Ishikawa (cell line): ENCODE results near the gene BEND7.

Source experiments
- CEBPB ChIP-seq: IDR thresholded peaks from 2 replicates; pipeline ENCODE4 v1.6.1; 2012
- CREB1 ChIP-seq: IDR thresholded peaks from 2 replicates; pipeline ENCODE4 v1.6.1; 2012; ENCODE audit warnings: low read depth
- EGR1 ChIP-seq: IDR thresholded peaks from 2 replicates; pipeline ENCODE4 v1.6.1; 2012
- EP300 ChIP-seq: IDR thresholded peaks from 2 replicates; pipeline ENCODE4 v1.6.1; 2012; ENCODE audit warnings: borderline replicate concordance
- FOXM1 ChIP-seq: IDR thresholded peaks from 2 replicates; pipeline ENCODE4 v1.6.1; 2012; ENCODE audit warnings: low read depth, borderline replicate concordance
- MAX ChIP-seq: IDR thresholded peaks from 2 replicates; pipeline ENCODE4 v1.6.1; 2012
- RAD21 ChIP-seq: IDR thresholded peaks from 2 replicates; pipeline ENCODE4 v1.6.1; 2012; ENCODE audit warnings: low read depth
- REST ChIP-seq: IDR thresholded peaks from 2 replicates; pipeline ENCODE4 v1.6.1; 2012; ENCODE audit warnings: low read depth, mild to moderate bottlenecking
- TAF1 ChIP-seq: IDR thresholded peaks from 2 replicates; pipeline ENCODE4 v1.6.1; 2012; ENCODE audit warnings: low read depth, mild to moderate bottlenecking
- TCF12 ChIP-seq: IDR thresholded peaks from 2 replicates; pipeline ENCODE4 v1.6.1; 2012; ENCODE audit warnings: low read depth
- TEAD4 ChIP-seq: IDR thresholded peaks from 2 replicates; pipeline ENCODE4 v1.6.1; 2012
- USF1 ChIP-seq: IDR thresholded peaks from 2 replicates; pipeline ENCODE4 v1.6.1; 2012
- YY1 ChIP-seq: IDR thresholded peaks from 2 replicates; pipeline ENCODE4 v1.6.1; 2012; ENCODE audit warnings: low read depth

GRCh38 chr10:13470270-13470669 is 58.5 kb downstream of the BEND7 start:
- no peak for TF ChIP-seq REST
- no peak for TF ChIP-seq EGR1
- no peak for TF ChIP-seq CEBPB
- no peak for TF ChIP-seq YY1
- TF ChIP-seq TEAD4, result no peak
- TF ChIP-seq RAD21, result no peak
- no peak for TF ChIP-seq EP300
- no peak for TF ChIP-seq TCF12
- TF ChIP-seq TAF1, result no peak
- no peak for TF ChIP-seq CREB1
- TF ChIP-seq FOXM1, result no peak
- TF ChIP-seq USF1, result no peak
- TF ChIP-seq MAX, result no peak
